ENCODE results near the gene SYNM. TPM values are rescaled to one million over a fixed set of nuclear protein-coding genes. Genes with fewer than 3 reads are reported as not detected.

Gene SYNM
- total RNA-seq, 4 donors from 2014 or later, result 98.3 to 414 (median 158) TPM

DNA sequence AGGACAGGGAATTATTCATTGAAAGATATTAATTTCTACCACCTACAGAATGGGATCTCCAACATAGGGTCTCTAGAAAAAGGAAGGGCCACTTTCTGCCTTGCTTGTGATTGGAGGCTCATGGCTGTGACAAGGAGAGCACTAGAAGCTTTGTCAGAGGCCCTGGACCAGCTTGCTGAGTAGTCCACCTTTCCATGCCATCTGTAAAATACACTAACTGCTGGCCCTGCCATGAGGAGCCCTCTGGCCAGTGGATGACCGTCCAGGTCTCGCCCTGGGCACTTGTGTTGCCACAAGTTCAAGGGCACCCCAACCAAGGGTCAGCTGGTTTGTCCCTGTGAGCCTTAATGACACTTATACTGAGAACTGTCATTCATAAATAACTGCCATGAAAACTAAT, 1.6 kb upstream of the SYNM start:
- intact Hi-C loops (cut with DNase I; ENCODE audit: low total_unique reads), result no loop called here
- in situ Hi-C loops (cut with MboI; ENCODE audit: low pct_ligation_motif_present in 1 of 4, low pct_unique_long_range_greater_than_20kb in 1 of 4, low sequenced_read_pairs in 3 of 4), result loop anchor here in 3 of 4 donors (5.0 to 10.0 kb wide), 2 partner anchors 102 to 109 kb away; no protein-coding TSS in a partner anchor
- Histone ChIP-seq H3K4me1 (peaks cover 0 to 17% (median 12%) of the 10 kb centered on the region in 4 donors), H3K36me3 (no peaks in the 10 kb centered on the region), H3K9me3 (no peaks in the 10 kb centered on the region), H3K27me3 (peaks cover 64% of the 10 kb centered on the region), H3K4me3 (no peak overlapping the region), H3K27ac (no peak overlapping the region)
- no peak for DNase-seq
- WGBS, 2 donors (ENCODE audit: low coverage in 1 of 2), result 79% methylated on average over 2 of the region's 2 CpGs; no CpG with 5 or more reads in 1 of the 2 donors
- TF ChIP-seq POLR2A (IDR thresholded peaks at IDR 0.05), result no peak
- no peak for TF ChIP-seq EP300 (IDR thresholded peaks at IDR 0.05; ENCODE audit: low read depth)
- no peak for TF ChIP-seq POLR2AphosphoS5 (IDR thresholded peaks at IDR 0.05)
- TF ChIP-seq, protein P1, sequence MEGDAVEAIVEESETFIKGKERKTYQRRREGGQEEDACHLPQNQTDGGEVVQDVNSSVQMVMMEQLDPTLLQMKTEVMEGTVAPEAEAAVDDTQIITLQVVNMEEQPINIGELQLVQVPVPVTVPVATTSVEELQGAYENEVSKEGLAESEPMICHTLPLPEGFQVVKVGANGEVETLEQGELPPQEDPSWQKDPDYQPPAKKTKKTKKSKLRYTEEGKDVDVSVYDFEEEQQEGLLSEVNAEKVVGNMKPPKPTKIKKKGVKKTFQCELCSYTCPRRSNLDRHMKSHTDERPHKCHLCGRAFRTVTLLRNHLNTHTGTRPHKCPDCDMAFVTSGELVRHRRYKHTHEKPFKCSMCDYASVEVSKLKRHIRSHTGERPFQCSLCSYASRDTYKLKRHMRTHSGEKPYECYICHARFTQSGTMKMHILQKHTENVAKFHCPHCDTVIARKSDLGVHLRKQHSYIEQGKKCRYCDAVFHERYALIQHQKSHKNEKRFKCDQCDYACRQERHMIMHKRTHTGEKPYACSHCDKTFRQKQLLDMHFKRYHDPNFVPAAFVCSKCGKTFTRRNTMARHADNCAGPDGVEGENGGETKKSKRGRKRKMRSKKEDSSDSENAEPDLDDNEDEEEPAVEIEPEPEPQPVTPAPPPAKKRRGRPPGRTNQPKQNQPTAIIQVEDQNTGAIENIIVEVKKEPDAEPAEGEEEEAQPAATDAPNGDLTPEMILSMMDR (IDR thresholded peaks at IDR 0.05), result no peak

DNA sequence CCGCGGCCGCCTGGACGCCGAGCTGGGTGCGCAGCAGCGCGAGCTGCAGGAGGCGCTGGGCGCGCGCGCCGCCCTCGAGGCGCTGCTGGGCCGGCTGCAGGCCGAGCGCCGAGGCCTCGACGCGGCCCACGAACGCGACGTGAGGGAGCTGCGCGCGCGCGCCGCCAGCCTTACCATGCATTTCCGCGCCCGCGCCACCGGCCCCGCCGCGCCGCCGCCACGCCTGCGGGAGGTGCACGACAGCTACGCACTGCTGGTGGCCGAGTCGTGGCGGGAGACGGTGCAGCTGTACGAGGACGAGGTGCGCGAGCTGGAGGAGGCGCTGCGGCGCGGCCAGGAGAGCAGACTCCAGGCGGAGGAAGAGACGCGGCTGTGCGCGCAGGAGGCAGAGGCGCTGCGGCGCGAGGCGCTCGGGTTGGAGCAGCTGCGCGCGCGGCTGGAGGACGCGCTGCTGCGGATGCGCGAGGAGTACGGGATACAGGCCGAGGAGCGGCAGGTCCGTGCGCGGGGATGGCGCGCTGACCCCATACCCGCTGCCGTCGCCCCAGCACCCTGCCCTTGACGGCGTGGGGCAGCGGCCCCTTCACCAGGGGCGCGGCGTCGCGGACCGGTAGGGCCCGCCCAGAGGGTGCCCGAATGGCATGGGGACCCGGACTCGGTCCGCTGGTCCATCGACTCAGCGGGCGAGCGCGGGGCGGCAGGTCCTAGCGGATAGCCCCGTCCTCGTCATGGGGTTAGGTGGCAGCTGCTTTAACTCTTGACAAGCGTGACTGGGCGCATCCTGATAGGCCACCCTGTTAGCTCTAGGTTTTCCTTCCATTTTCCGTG, 848 bp downstream of the SYNM start:
- H3K36me3 ChIP-seq, result no peaks in the 10 kb centered on the region
- peak; percentile 37 for DNase-seq
- peaks cover 48% of the 10 kb centered on the region for H3K27me3 ChIP-seq
- in situ Hi-C loops (cut with MboI; ENCODE audit: low pct_ligation_motif_present in 1 of 4, low pct_unique_long_range_greater_than_20kb in 1 of 4, low sequenced_read_pairs in 3 of 4) (loop anchor here in 1 of 4 donors (10.0 kb wide), 1 partner anchor 99 kb away; no protein-coding TSS in a partner anchor), intact Hi-C loops (cut with DNase I; ENCODE audit: low total_unique reads) (loop anchor here (2.0 to 5.0 kb wide), 2 partner anchors 67 to 107 kb away; no protein-coding TSS in a partner anchor)
- H3K9me3 ChIP-seq, result no peaks in the 10 kb centered on the region
- TF ChIP-seq POLR2AphosphoS5 (IDR thresholded peaks at IDR 0.05) (peak in 2 of 3 donors; percentile 16 to 37), POLR2A (IDR thresholded peaks at IDR 0.05) (no peak)
- peak overlapping the region; percentile 86 to 92 (median 90) for H3K27ac ChIP-seq
- WGBS, 2 donors (ENCODE audit: low coverage in 1 of 2), result 1% methylated on average over 52 of the region's 116 CpGs; no CpG with 5 or more reads in 1 of the 2 donors
- H3K4me3 ChIP-seq, result peak overlapping the region; percentile 50 to 63 (median 56)
- peaks cover 0 to 13% (median 6%) of the 10 kb centered on the region in 4 donors for H3K4me1 ChIP-seq

DNA sequence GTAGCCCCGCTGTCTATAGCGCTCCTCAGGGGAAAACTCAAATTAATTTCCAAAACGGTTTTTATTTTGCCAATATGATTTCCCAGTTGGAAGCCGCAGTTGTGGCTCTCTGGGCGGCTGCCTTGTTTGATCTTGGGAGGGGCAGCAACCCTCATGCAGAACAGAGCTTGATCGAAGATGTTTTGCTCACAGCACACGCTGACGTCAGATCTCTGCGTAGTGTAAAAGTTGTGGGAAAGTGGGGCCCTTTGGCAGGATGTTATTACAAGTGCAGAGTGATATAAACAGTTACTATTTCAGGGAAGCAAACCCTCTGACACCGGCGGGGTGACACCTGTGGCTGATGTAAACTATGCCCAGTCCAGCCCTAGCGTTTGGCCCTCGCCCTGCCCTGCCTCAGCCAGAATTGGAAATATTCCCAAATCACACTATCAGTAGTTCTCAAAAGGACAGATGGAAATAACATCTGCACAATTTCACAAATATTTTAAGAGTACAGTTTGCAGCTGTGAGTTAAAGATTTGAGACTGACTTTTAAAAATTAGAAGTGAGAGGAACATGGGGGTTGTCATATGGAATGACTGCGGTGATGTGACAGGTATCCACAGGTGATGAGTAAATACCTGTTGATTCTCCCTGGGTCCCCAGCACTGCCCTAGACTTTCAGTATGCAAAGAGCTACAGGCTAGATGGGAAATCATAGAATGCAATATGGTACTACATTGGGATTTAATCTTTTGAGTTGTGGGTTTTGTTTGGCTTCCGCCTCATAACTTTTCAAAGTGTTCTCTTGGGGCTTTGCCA, 1.7 kb downstream of the SYNM start:
- Histone ChIP-seq H3K27ac (peak overlapping the region; percentile 86 to 92 (median 90)), H3K27me3 (peaks cover 43% of the 10 kb centered on the region), H3K9me3 (no peaks in the 10 kb centered on the region), H3K36me3 (no peaks in the 10 kb centered on the region), H3K4me3 (peak overlapping the region; percentile 50 to 63 (median 56)), H3K4me1 (peaks cover 0 to 18% (median 7%) of the 10 kb centered on the region in 4 donors)
- intact Hi-C loops (cut with DNase I; ENCODE audit: low total_unique reads) (loop anchor here (5.0 kb wide), 1 partner anchor 66 kb away; no protein-coding TSS in a partner anchor), in situ Hi-C loops (cut with MboI; ENCODE audit: low pct_ligation_motif_present in 1 of 4, low pct_unique_long_range_greater_than_20kb in 1 of 4, low sequenced_read_pairs in 3 of 4) (loop anchor here in 1 of 4 donors (10.0 kb wide), 1 partner anchor 98 kb away; no protein-coding TSS in a partner anchor)
- 25 to 43% methylated on average over 8 to 15 of the region's 15 CpGs for WGBS, 2 donors (ENCODE audit: low coverage in 1 of 2)
- TF ChIP-seq EP300 (IDR thresholded peaks at IDR 0.05; ENCODE audit: low read depth), result peak; percentile 92
- no peak for TF ChIP-seq POLR2A (IDR thresholded peaks at IDR 0.05)
- peak; percentile 61 to 85 (median 81) for TF ChIP-seq POLR2AphosphoS5 (IDR thresholded peaks at IDR 0.05)
- TF ChIP-seq, protein P1 (IDR thresholded peaks at IDR 0.05), result no peak
- DNase-seq, result no peak

DNA sequence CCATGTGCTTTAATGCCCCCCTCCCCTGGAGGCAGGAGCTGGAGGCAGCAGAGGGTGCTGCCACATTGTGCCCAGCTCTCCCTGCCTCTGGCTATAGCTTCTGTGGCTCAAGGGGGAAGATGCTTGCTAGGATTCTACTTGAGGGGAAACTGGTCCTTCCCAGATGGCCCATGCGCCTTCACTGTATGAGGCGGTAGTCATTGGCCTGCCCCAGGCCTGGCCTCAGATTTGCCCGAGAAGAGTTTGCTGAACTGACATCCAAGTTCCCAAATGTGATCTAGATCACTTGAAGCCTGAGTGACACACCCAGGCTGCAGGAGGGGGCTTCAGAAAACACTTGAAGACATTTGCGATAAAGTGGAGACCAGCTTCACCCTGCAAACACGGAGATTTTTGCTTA, 4.1 kb downstream of the SYNM start:
- intact Hi-C loops (cut with DNase I; ENCODE audit: low total_unique reads) (loop anchor here (5.0 kb wide), 1 partner anchor 63 kb away; no protein-coding TSS in a partner anchor), in situ Hi-C loops (cut with MboI; ENCODE audit: low pct_ligation_motif_present in 1 of 4, low pct_unique_long_range_greater_than_20kb in 1 of 4, low sequenced_read_pairs in 3 of 4) (loop anchor here in 1 of 4 donors (10.0 kb wide), 1 partner anchor 96 kb away; no protein-coding TSS in a partner anchor)
- no peaks in the 10 kb centered on the region for H3K36me3 ChIP-seq
- no peaks in the 10 kb centered on the region for H3K9me3 ChIP-seq
- H3K4me1 ChIP-seq, result peaks cover 0 to 33% (median 7%) of the 10 kb centered on the region in 4 donors
- no peak for DNase-seq
- H3K27ac ChIP-seq, result peak overlapping the region; percentile 86 to 92 (median 90)
- TF ChIP-seq POLR2AphosphoS5 (IDR thresholded peaks at IDR 0.05) (no peak), POLR2A (IDR thresholded peaks at IDR 0.05) (no peak), EP300 (IDR thresholded peaks at IDR 0.05; ENCODE audit: low read depth) (no peak)
- TF ChIP-seq, protein P1 (IDR thresholded peaks at IDR 0.05), result no peak
- WGBS, 2 donors (ENCODE audit: low coverage in 1 of 2), result 80 to 84% methylated on average over 1 to 5 of the region's 5 CpGs
- peaks cover 25% of the 10 kb centered on the region for H3K27me3 ChIP-seq
- peak overlapping the region in 3 of 4 donors; percentile 50 to 63 (median 51) for H3K4me3 ChIP-seq
